HCT116 (cell line): Measurements from ENCODE around the gene XYLT1.

ENCODE experiments used
- ELF1 ChIP-seq: IDR thresholded peaks from 2 replicates; pipeline ENCODE4 v1.6.1; 2012; ENCODE audit warnings: low read depth, borderline replicate concordance
- EZH2 ChIP-seq: fragments of 200-600 bp; sonication (generic); IDR thresholded peaks from 2 replicates; pipeline ENCODE4 v1.6.1; 2017; ENCODE audit warnings: antibody characterized with exemption, mixed run types
- EZH2phosphoT487 ChIP-seq: fragments of 200-600 bp; IDR thresholded peaks from 2 replicates; pipeline ENCODE4 v1.6.1; 2018; ENCODE audit warnings: antibody characterized with exemption, borderline replicate concordance
- POLR2A ChIP-seq: IDR thresholded peaks from 2 replicates; pipeline ENCODE4 v1.7.0; 2011; ENCODE audit warnings: borderline replicate concordance; ENCODE audit not compliant: insufficient read depth, insufficient read length; ENCODE audit errors: extremely low read depth
- POLR2AphosphoS5 ChIP-seq: IDR thresholded peaks from 2 replicates; pipeline ENCODE4 v1.6.1; 2011; ENCODE audit warnings: mild to moderate bottlenecking, low read depth, low read length, moderate library complexity
- RAD21 ChIP-seq: IDR thresholded peaks from 2 replicates; pipeline ENCODE4 v1.6.1; 2012; ENCODE audit warnings: low read depth, mild to moderate bottlenecking
- TCF7L2 ChIP-seq: IDR thresholded peaks from 2 replicates; pipeline ENCODE4 v1.7.0; 2011; ENCODE audit warnings: borderline replicate concordance, inconsistent platforms; ENCODE audit not compliant: insufficient read depth, insufficient read length; ENCODE audit errors: extremely low read depth
- ZFX ChIP-seq: fragments of 450-650 bp; IDR thresholded peaks from 2 replicates; pipeline ENCODE4 v1.6.1; 2017
- TF ChIP-seq, protein P1 (sequence below), 3 experiments: fragments of 200-600 bp in 1 of 3; sonication (generic) in 1 of 3; IDR thresholded peaks in 2 of 3; conservative IDR thresholded peaks in 1 of 3; 2 replicates each; pipeline ENCODE4 v1.5.1; 2012 to 2017; ENCODE audit warnings: low read depth in 2 of 3, low read length in 2 of 3, antibody characterized with exemption in 1 of 3, borderline replicate concordance in 1 of 3, control low read depth in 1 of 3, mild to moderate bottlenecking in 1 of 3, mixed read lengths in 1 of 3, mixed run types in 1 of 3, moderate library complexity in 1 of 3; ENCODE audit not compliant: insufficient read depth in 1 of 3
- TF ChIP-seq, protein P2 (sequence below): IDR thresholded peaks from 2 replicates; pipeline ENCODE4 v1.6.1; 2012; ENCODE audit warnings: low read depth
- TF ChIP-seq, protein P3 (sequence below): IDR thresholded peaks from 2 replicates; pipeline ENCODE4 v1.6.1; 2012
- TF ChIP-seq, protein P4 (sequence below): IDR thresholded peaks from 2 replicates; pipeline ENCODE4 v1.6.1; 2012
- TF ChIP-seq, protein P5 (sequence below): IDR thresholded peaks from 2 replicates; pipeline ENCODE4 v1.6.1; 2011; ENCODE audit warnings: mild to moderate bottlenecking, low read length, moderate library complexity; ENCODE audit not compliant: insufficient replicate concordance; ENCODE audit errors: extremely low read depth

DNA sequence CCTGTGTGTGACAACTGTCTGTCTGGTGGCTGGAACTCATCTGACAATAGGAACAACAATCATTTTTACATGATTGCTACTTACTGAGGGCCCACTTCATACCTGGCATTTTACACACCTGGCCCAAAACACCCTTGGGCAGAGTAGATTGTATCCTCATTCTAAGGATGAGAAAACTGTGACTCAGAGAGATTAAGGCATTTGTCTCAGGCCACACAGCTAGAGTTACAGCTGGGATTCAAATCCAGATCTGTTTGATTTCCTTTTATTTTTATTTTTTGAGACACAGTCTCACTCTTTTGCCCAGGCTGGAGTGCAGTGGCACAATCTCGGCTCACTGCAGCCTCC, 242.1 kb downstream of the XYLT1 start:
- TF ChIP-seq, protein P1, sequence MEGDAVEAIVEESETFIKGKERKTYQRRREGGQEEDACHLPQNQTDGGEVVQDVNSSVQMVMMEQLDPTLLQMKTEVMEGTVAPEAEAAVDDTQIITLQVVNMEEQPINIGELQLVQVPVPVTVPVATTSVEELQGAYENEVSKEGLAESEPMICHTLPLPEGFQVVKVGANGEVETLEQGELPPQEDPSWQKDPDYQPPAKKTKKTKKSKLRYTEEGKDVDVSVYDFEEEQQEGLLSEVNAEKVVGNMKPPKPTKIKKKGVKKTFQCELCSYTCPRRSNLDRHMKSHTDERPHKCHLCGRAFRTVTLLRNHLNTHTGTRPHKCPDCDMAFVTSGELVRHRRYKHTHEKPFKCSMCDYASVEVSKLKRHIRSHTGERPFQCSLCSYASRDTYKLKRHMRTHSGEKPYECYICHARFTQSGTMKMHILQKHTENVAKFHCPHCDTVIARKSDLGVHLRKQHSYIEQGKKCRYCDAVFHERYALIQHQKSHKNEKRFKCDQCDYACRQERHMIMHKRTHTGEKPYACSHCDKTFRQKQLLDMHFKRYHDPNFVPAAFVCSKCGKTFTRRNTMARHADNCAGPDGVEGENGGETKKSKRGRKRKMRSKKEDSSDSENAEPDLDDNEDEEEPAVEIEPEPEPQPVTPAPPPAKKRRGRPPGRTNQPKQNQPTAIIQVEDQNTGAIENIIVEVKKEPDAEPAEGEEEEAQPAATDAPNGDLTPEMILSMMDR (IDR thresholded peaks at IDR 0.05 in 2 of 3, conservative IDR thresholded peaks at IDR 0.05 in 1 of 3; ENCODE audit: borderline replicate concordance in 1 of 3, insufficient read depth in 1 of 3, low read depth in 2 of 3, low read length in 2 of 3) = no peak
- no peak for TF ChIP-seq TCF7L2
- TF ChIP-seq POLR2A = no peak
- TF ChIP-seq, protein P2, sequence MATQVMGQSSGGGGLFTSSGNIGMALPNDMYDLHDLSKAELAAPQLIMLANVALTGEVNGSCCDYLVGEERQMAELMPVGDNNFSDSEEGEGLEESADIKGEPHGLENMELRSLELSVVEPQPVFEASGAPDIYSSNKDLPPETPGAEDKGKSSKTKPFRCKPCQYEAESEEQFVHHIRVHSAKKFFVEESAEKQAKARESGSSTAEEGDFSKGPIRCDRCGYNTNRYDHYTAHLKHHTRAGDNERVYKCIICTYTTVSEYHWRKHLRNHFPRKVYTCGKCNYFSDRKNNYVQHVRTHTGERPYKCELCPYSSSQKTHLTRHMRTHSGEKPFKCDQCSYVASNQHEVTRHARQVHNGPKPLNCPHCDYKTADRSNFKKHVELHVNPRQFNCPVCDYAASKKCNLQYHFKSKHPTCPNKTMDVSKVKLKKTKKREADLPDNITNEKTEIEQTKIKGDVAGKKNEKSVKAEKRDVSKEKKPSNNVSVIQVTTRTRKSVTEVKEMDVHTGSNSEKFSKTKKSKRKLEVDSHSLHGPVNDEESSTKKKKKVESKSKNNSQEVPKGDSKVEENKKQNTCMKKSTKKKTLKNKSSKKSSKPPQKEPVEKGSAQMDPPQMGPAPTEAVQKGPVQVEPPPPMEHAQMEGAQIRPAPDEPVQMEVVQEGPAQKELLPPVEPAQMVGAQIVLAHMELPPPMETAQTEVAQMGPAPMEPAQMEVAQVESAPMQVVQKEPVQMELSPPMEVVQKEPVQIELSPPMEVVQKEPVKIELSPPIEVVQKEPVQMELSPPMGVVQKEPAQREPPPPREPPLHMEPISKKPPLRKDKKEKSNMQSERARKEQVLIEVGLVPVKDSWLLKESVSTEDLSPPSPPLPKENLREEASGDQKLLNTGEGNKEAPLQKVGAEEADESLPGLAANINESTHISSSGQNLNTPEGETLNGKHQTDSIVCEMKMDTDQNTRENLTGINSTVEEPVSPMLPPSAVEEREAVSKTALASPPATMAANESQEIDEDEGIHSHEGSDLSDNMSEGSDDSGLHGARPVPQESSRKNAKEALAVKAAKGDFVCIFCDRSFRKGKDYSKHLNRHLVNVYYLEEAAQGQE = no peak
- no peak for TF ChIP-seq ZFX
- no peak for TF ChIP-seq POLR2AphosphoS5
- TF ChIP-seq RAD21 = no peak
- TF ChIP-seq, protein P3, sequence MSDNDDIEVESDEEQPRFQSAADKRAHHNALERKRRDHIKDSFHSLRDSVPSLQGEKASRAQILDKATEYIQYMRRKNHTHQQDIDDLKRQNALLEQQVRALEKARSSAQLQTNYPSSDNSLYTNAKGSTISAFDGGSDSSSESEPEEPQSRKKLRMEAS = no peak
- TF ChIP-seq ELF1 = no peak
- TF ChIP-seq, protein P4, sequence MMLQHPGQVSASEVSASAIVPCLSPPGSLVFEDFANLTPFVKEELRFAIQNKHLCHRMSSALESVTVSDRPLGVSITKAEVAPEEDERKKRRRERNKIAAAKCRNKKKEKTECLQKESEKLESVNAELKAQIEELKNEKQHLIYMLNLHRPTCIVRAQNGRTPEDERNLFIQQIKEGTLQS = no peak
- TF ChIP-seq, protein P5, sequence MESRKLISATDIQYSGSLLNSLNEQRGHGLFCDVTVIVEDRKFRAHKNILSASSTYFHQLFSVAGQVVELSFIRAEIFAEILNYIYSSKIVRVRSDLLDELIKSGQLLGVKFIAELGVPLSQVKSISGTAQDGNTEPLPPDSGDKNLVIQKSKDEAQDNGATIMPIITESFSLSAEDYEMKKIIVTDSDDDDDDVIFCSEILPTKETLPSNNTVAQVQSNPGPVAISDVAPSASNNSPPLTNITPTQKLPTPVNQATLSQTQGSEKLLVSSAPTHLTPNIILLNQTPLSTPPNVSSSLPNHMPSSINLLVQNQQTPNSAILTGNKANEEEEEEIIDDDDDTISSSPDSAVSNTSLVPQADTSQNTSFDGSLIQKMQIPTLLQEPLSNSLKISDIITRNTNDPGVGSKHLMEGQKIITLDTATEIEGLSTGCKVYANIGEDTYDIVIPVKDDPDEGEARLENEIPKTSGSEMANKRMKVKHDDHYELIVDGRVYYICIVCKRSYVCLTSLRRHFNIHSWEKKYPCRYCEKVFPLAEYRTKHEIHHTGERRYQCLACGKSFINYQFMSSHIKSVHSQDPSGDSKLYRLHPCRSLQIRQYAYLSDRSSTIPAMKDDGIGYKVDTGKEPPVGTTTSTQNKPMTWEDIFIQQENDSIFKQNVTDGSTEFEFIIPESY = no peak
- TF ChIP-seq EZH2 = no peak
- no peak for TF ChIP-seq EZH2phosphoT487
